ENCODE data around the gene HCN3. TPM values are rescaled to one million over a fixed set of nuclear protein-coding genes. Genes with fewer than 3 reads are reported as not detected.

The HCN3 gene
- total and polyA plus RNA-seq, 2 of the 8 experiments (the other 6 are each of a cell fraction or from before 2014, with no cell fraction given) = 6.4 to 7.3 TPM

DNA sequence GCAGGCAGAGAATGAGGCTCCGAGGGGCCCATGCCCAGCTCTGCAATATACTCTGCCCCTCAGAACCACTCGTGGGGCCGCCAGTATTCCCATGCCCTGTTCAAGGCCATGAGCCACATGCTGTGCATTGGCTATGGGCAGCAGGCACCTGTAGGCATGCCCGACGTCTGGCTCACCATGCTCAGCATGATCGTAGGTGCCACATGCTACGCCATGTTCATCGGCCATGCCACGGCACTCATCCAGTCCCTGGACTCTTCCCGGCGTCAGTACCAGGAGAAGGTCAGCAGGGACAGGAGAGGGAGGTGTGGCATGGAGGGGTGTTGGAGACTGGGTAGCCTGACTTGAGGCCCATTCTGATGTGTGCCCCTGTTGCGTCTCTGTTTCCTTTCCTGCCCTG lies 7.2 kb downstream of the HCN3 start:
- Histone ChIP-seq H3K27ac (ENCODE audit: low read depth, low read length) (no peak overlapping the region), H4K91ac (replicated peaks; ENCODE audit: insufficient read length, low read length) (no peak overlapping the region), H4K5ac (ENCODE audit: insufficient read length, low read depth, low read length) (no peak overlapping the region), H2BK5ac (ENCODE audit: low read depth, low read length) (no peak overlapping the region; the same call in 1 of the 2 replicates), H2AFZ (ENCODE audit: low read length) (no peak overlapping the region), H3K23me2 (ENCODE audit: low read depth, low read length) (no peaks in the 10 kb centered on the region), H3K27me3 (replicated peaks in 1 of 4; ENCODE audit: control insufficient read depth in 3 of 4, extremely low read depth in 1 of 4, insufficient read depth in 3 of 4, low read length in 3 of 4) (no peaks in the 10 kb centered on the region), H4K8ac (ENCODE audit: extremely low read depth, insufficient read depth, low read length) (no peak overlapping the region), H2AK5ac (ENCODE audit: low read depth, low read length) (0 out of 2 replicates have a peak overlapping the region, but pooled peaks have one; percentile 39), H3K23ac (ENCODE audit: insufficient read length) (no peak overlapping the region), H3K4me2 (ENCODE audit: insufficient read depth in 1 of 2, low read depth in 2 of 2, low read length in 2 of 2) (no peak overlapping the region), H3K18ac (ENCODE audit: extremely low read depth, low read length) (no peak overlapping the region), H3K9me3 (ENCODE audit: insufficient read depth in 2 of 2, low read depth in 1 of 2, low read length in 1 of 2) (no peaks in the 10 kb centered on the region), H3K4me3 (ENCODE audit: extremely low read depth in 1 of 4, insufficient read depth in 2 of 4, low read depth in 3 of 4, low read length in 4 of 4) (no peak overlapping the region), H3K9ac (replicated peaks in 1 of 4; ENCODE audit: extremely low read depth in 1 of 4, low read depth in 3 of 4, low read length in 3 of 4) (no peak overlapping the region), H2BK120ac (replicated peaks; ENCODE audit: low read depth, low read length) (no peak overlapping the region), H3K14ac (ENCODE audit: insufficient read length) (no peak overlapping the region), H3K4ac (replicated peaks; ENCODE audit: insufficient read length, low read depth, low read length) (no peak overlapping the region), H2BK15ac (ENCODE audit: low read length) (0 out of 2 replicates have a peak overlapping the region, but pooled peaks have one; percentile 5), H3K79me2 (ENCODE audit: control insufficient read depth in 1 of 2, insufficient read depth in 2 of 2, low read length in 2 of 2) (no peaks in the 10 kb centered on the region), H3K36me3 (ENCODE audit: control insufficient read depth in 2 of 4, insufficient read depth in 4 of 4, low read length in 3 of 4) (no peaks in the 10 kb centered on the region; a peak in 1 of 8 replicates), H2BK12ac (ENCODE audit: low read depth, low read length) (no peak overlapping the region), H3K4me1 (replicated peaks in 1 of 4; ENCODE audit: control insufficient read depth in 3 of 4, insufficient read depth in 4 of 4, low read length in 3 of 4) (peaks cover 0 to 2% (median 0%) of the 10 kb centered on the region in 4 experiments; a peak in 2 of 7 replicates), H3K56ac (replicated peaks; ENCODE audit: insufficient read length, low read depth, low read length) (no peak overlapping the region), H4K20me1 (replicated peaks in 1 of 2; ENCODE audit: control insufficient read depth in 1 of 2, insufficient read depth in 2 of 2, low read length in 2 of 2) (no peaks in the 10 kb centered on the region), H3K79me1 (ENCODE audit: low read depth, low read length) (no peaks in the 10 kb centered on the region), H2BK20ac (ENCODE audit: low read length) (no peak overlapping the region)
- FAIRE-seq = no peak
- POLR2A ChIA-PET (ENCODE audit: partially characterized antibody) = interaction anchor here (1.0 to 2.0 kb wide), 5 partner anchors 11 to 40 kb away, joined by 3 to 6 read pairs (median 4); partner anchors contain the start of genes CLK2 and RUSC1
- CTCF ChIA-PET (ENCODE audit: partially characterized antibody) = interaction anchor here (0.6 to 8.4 kb wide), 6 partner anchors 11 to 287 kb away, joined by 3 to 79 read pairs (median 4); partner anchors contain the start of genes CLK2 and FDPS
- DNase-seq (ENCODE audit: low read depth in 1 of 2, low spot score in 2 of 2) = no peak
- WGBS, 2 experiments (ENCODE audit: extremely low coverage in 1 of 2, insufficient coverage in 1 of 2, insufficient read length in 1 of 2, insufficient replicate concordance in 2 of 2, low coverage in 1 of 2, low lambda C conversion rate in 2 of 2, missing lambda C conversion rate in 1 of 2) = 93% methylated on average over 12 of the region's 12 CpGs; no CpG with 5 or more reads in 1 of the 2 experiments
- TF ChIP-seq TEAD4 (IDR thresholded peaks at IDR 0.05; ENCODE audit: low read depth, low read length) = no peak
- TF ChIP-seq HDAC6 (IDR thresholded peaks at IDR 0.05; ENCODE audit: low read depth, low read length) = no peak
- no peak for TF ChIP-seq MAFK (IDR thresholded peaks at IDR 0.05; ENCODE audit: low read depth, low read length)
- TF ChIP-seq TAF7 (optimal IDR thresholded peaks at IDR 0.05; ENCODE audit: borderline replicate concordance, low read depth, low read length) = no peak
- no peak for TF ChIP-seq KDM4A (IDR thresholded peaks at IDR 0.05; ENCODE audit: low read depth, low read length, severe bottlenecking)
- TF ChIP-seq CREB1 (IDR thresholded peaks at IDR 0.05) = no peak
- TF ChIP-seq, protein P1, sequence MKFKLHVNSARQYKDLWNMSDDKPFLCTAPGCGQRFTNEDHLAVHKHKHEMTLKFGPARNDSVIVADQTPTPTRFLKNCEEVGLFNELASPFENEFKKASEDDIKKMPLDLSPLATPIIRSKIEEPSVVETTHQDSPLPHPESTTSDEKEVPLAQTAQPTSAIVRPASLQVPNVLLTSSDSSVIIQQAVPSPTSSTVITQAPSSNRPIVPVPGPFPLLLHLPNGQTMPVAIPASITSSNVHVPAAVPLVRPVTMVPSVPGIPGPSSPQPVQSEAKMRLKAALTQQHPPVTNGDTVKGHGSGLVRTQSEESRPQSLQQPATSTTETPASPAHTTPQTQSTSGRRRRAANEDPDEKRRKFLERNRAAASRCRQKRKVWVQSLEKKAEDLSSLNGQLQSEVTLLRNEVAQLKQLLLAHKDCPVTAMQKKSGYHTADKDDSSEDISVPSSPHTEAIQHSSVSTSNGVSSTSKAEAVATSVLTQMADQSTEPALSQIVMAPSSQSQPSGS (IDR thresholded peaks at IDR 0.05; ENCODE audit: low read length) = no peak
- TF ChIP-seq RAD21 (IDR thresholded peaks at IDR 0.05 in 1 of 2, conservative IDR thresholded peaks at IDR 0.05 in 1 of 2; ENCODE audit: low read depth in 2 of 2, low read length in 2 of 2) = no peak
- TF ChIP-seq SIN3A (conservative IDR thresholded peaks at IDR 0.05 in 1 of 2, IDR thresholded peaks at IDR 0.05 in 1 of 2; ENCODE audit: low read depth in 1 of 2, low read length in 2 of 2) = no peak
- no peak for TF ChIP-seq PHF8 (conservative IDR thresholded peaks at IDR 0.05; ENCODE audit: low read depth, low read length)
- no peak for TF ChIP-seq POU5F1 (IDR thresholded peaks at IDR 0.05; ENCODE audit: low read depth, low read length)
- no peak for TF ChIP-seq NRF1 (IDR thresholded peaks at IDR 0.05; ENCODE audit: low read depth, low read length)

All from H1 (cell line).